GM23338 (cell line): ENCODE results near the gene SH3GL2. TPM values are rescaled to one million over a fixed set of nuclear protein-coding genes. Genes with fewer than 3 reads are reported as not detected.

Source experiments
- CREB1 ChIP-seq: fragments of 250-450 bp; sonication (Bioruptor Pico); IDR thresholded peaks from 2 replicates; pipeline ENCODE4 v1.5.0; 2020; ENCODE audit warnings: low read depth, mild to moderate bottlenecking, moderate library complexity
- EZH2phosphoT487 ChIP-seq: fragments of 200-600 bp; sonication (generic); IDR thresholded peaks from one replicate; pipeline ENCODE4 v1.8.1; 2018; ENCODE audit warnings: antibody characterized with exemption; ENCODE audit not compliant: unreplicated experiment
- JUNB ChIP-seq: IDR thresholded peaks from one replicate; pipeline ENCODE4 v1.6.1; 2016; ENCODE audit warnings: antibody characterized with exemption; ENCODE audit not compliant: unreplicated experiment
- STAT1 ChIP-seq: IDR thresholded peaks from one replicate; pipeline ENCODE4 v1.6.1; 2016; ENCODE audit warnings: antibody characterized with exemption; ENCODE audit not compliant: unreplicated experiment
- ZNF114 ChIP-seq: fragments of 250-450 bp; sonication (Bioruptor Pico); IDR thresholded peaks from 2 replicates; pipeline ENCODE4 v1.5.0; 2020; ENCODE audit warnings: mild to moderate bottlenecking, moderate library complexity
- ZNF462 ChIP-seq: fragments of 250-450 bp; sonication (Bioruptor Pico); IDR thresholded peaks from 2 replicates; pipeline ENCODE4 v1.5.0; 2020; ENCODE audit warnings: mild to moderate bottlenecking, moderate library complexity
- polyA plus RNA-seq: library from polyadenylated mRNA; unstranded; fragments of >200 nt; fragmentation: Nextera tagmentation; extraction: Ambion mirVana; gene quantifications from 2 replicates; pipeline ENCODE4 v1.2.1, GENCODE V29; 2016
- total RNA-seq: library from RNA; depleted of rRNA; stranded (reverse); fragments of >200 nt; shearing (Covaris generic); gene quantifications from 2 replicates; pipeline ENCODE4 v1.2.3, GENCODE V29; 2014
- TF ChIP-seq, protein P1 (sequence below): IDR thresholded peaks from 2 replicates; pipeline ENCODE4 v1.6.1; 2016; ENCODE audit warnings: antibody characterized with exemption
- TF ChIP-seq, protein P2 (sequence below): IDR thresholded peaks from one replicate; pipeline ENCODE4 v1.6.1; 2018; ENCODE audit warnings: antibody characterized with exemption; ENCODE audit not compliant: unreplicated experiment

The SH3GL2 gene
- total and polyA plus RNA-seq, 2 experiments from 2014 or later, result 5.9 to 8.6 TPM

DNA sequence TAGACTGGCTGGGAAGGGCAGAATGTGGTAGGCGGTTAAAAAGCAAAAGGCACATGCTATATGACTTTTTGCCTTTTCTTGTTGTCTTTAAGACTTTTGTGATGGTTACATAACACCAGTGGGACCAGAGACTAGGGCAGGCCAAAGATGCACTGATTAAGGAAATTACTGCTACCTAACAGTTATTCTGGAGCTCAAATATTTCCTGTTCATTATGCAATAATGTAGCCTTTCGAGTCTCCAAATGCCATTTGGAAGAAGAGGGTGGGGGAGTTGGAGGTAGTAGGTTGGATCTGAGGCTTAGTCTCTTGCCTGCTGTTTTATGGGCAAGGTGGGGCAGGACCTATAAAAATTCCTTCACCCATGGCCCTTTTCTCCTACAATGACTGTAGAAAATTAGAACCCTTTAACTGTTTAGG lies 51.7 kb downstream of the SH3GL2 start (continued):
- TF ChIP-seq ZNF462 (no peak), EZH2phosphoT487 (no peak), JUNB (no peak), ZNF114 (CRISPR knock-in tag) (no peak), CREB1 (CRISPR knock-in tag) (no peak), STAT1 (no peak)
- TF ChIP-seq, protein P1, sequence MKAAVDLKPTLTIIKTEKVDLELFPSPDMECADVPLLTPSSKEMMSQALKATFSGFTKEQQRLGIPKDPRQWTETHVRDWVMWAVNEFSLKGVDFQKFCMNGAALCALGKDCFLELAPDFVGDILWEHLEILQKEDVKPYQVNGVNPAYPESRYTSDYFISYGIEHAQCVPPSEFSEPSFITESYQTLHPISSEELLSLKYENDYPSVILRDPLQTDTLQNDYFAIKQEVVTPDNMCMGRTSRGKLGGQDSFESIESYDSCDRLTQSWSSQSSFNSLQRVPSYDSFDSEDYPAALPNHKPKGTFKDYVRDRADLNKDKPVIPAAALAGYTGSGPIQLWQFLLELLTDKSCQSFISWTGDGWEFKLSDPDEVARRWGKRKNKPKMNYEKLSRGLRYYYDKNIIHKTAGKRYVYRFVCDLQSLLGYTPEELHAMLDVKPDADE, result no peak
- TF ChIP-seq, protein P2, sequence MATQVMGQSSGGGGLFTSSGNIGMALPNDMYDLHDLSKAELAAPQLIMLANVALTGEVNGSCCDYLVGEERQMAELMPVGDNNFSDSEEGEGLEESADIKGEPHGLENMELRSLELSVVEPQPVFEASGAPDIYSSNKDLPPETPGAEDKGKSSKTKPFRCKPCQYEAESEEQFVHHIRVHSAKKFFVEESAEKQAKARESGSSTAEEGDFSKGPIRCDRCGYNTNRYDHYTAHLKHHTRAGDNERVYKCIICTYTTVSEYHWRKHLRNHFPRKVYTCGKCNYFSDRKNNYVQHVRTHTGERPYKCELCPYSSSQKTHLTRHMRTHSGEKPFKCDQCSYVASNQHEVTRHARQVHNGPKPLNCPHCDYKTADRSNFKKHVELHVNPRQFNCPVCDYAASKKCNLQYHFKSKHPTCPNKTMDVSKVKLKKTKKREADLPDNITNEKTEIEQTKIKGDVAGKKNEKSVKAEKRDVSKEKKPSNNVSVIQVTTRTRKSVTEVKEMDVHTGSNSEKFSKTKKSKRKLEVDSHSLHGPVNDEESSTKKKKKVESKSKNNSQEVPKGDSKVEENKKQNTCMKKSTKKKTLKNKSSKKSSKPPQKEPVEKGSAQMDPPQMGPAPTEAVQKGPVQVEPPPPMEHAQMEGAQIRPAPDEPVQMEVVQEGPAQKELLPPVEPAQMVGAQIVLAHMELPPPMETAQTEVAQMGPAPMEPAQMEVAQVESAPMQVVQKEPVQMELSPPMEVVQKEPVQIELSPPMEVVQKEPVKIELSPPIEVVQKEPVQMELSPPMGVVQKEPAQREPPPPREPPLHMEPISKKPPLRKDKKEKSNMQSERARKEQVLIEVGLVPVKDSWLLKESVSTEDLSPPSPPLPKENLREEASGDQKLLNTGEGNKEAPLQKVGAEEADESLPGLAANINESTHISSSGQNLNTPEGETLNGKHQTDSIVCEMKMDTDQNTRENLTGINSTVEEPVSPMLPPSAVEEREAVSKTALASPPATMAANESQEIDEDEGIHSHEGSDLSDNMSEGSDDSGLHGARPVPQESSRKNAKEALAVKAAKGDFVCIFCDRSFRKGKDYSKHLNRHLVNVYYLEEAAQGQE, result no peak
